CD4-positive, alpha-beta T cell treated with Interleukin-6 at 100 ng/mL for 8 hours (primary cell): Measurements from ENCODE around the gene SLC25A21.

ENCODE experiments used
- DNase-seq: peaks from one replicate; pipeline ENCODE4 v3.0.0-alpha.2; 2020; ENCODE audit warnings: mixed read lengths, low spot score

SLC25A21 gene

DNA sequence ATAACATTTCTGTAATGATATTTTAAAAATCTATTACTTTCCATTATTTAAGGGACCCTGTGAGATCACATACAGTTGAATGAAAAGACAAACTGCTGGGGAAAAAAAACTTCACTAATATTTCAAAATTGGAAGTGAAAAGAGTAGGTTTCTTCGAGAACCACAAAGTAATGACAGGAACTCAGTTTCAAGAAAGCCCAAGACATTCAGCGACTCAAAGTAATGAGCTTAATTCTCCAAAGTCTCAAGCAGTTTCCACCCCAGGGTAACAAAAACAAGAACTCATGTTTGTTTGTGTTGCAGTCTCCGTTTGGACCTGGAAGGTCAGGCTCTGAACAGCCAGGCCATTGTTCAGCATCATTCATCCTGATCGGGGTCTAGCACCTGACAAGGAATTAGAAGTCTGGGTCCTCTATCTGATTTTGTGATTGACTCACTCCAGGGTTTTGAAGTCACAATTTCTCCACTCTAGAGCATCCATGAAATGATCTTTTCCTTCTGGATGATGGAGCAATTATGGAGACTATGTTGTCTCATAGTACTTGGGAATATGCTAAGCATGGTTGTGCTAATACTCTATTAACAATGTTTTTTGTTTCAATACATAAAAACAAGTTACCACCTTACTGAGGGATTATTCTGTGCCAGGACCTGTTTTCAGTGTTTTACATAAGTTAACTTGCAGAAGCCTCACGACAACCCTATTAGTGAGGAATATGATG, 126.9 kb downstream of the SLC25A21 start:
- DNase-seq, result no peak

DNA sequence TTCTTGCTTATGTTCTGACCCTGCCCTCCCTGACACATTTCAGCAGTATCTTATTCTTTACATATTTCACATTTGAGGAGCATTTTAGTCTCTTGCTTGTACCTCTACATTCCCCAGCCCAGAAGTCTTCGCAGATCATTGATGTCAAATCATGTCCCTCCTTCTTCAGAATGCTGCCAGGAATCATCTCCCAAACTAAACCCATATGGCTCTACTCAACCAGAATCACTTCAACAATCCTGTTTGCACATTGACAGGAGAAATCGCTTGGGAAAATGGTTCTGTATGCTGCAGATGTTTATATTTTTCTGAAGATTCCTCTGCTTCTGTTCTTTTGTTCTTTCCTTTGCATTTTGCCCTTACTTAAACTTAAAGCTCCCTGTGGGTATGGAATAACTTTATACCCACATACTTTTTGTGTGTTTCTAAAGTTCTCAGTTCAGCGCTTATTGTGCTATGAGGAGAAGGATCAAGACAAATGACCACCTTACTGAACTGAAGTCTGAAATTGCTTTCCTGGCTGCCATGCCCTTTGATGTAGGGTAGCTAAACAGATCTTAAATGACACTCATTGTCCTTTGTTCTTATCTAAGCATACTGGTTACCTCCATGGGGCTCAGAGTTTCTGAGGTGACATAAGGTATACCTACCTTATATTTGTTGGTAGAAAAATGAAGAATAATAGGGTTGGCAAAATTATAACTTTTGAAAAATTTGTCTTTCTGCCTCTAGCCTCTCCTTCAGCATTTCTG, 134.6 kb downstream of the SLC25A21 start:
- DNase-seq, result no peak

DNA sequence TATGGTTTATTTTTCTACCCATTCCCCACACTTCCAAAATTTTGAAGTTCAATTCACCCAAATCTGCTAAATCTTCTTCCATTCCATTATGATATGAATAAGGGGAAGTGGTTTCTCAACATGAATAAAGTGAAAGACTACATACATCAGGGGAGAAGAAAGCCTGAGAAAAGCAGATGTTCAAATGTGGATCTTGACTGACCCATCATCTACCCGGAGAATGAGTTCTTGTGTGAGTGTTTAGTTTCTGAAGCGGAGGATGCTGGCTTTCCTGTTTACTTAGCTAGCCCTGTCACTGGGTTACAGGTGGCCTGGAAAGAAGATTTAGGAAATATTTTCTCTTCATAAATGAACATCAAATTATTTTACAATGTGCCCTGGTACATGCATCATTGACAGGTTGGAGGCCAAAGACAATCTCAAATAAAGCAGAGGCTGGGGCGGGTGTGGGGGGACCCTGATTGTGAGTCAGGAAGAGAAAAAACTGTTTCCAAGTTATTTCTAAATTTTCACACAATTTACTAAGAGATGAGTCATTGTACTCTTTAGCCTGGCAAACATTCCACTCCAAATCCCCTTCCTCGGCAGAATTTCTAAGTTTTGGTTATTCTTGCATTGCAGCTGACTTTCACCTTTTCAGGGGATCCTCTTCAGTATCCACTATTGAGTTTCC, 135.6 kb downstream of the SLC25A21 start:
- no peak for DNase-seq

DNA sequence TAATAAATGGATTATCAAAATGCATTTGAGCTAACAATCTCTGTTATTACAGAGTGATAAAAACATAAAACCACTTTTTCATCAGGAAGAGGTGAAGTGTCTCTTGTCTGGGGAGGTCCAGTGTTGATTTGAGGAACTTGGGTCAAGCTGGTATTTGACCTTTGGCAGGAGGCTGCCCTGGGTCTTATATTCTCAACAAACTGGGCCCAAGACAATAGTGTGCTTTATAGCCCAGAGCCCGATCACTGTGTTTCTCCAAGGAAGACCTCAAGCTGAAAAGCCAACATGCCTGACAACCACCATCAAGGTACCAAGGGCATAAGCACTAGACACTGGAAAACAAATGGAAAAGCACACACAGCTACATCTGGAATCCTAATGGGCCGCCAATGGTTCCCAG, 137.0 kb downstream of the SLC25A21 start:
- no peak for DNase-seq

DNA sequence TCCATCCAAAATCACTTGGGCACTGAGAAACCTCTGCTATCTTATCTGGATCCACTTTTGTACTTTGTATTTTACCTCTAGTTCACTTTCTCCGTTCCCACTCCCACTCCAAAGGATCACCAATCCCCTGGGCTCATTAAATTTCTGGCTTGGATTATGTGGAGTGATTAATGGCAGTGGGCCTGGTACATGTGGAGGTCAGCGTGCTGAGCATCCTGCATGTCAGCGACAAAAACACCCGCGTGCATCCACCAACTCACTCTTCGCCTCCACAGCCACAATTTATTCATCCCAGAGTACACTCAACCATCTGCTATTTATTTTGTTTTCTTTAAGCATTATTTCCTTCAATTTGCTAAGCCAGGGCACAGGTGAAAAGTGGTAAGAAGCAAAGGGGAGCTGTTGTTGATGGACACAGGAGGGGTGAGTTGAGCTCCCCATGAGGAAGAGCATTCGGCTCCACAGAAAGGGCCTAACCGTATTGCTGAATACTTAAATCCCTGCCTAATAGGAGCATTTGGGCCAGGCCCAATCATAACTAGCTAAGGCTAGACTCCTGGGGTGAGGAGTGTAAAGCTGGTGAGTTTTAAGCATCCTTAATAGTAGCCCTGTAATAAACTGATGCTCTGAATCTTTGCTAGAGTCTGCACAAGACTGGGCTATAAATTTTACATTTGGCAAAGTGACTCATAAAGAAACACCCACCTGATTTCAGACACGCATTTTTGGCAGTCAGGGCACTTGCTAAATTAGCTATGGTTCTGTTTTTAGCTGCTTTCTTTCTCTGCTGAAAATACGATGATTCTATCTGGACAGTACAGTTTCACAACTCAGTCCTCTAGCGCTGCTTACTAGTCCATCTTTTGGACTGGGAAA, 137.8 kb downstream of the SLC25A21 start:
- DNase-seq, result no peak

DNA sequence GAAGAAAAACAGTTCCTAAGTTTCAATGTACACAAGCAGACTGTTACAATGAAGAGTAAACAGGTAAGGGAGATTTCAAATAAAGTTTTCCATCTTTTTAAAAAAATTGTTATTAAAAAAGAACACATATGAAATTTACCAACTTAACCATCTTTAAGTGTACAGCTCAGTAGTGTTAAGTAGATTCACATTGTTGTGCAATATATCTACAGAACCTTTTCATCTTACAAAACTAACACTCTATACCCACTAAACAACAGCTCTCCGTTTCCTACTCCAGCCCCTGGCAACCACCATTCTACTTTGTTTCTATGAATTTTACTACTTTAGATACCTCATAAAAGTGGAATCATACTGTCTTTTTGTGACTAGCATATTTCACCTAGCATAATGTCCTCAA, 139.5 kb downstream of the SLC25A21 start:
- DNase-seq, result no peak

DNA sequence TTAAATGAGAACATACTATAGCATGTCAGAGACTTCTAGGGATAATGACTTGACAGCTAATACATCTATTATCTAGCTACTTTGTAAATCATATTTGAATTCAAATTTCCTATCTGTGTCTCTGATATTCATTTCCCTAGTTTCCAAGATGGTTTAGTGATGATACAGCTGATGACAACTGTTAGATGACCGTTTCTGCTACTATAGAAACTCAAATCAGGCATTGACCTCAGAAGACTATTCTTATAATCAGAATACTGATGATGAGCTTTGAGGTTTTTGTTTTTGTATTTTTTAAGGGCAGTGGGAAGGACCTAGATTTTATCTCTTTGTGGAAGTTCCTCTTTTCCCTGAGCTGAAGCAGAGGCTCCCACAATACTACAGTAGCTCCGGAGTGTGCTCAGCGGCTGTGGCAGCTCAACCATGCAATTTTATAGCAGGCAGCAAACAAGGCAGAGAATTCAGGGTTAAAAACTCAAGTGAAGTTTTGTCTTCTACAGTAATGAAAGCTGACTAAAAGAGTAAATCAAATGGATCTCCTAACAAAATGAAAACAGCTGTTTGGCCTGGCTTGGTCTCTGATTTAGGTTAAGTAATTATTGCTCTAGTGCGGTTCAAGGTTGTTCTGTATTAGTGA, 145.1 kb downstream of the SLC25A21 start:
- no peak for DNase-seq

DNA sequence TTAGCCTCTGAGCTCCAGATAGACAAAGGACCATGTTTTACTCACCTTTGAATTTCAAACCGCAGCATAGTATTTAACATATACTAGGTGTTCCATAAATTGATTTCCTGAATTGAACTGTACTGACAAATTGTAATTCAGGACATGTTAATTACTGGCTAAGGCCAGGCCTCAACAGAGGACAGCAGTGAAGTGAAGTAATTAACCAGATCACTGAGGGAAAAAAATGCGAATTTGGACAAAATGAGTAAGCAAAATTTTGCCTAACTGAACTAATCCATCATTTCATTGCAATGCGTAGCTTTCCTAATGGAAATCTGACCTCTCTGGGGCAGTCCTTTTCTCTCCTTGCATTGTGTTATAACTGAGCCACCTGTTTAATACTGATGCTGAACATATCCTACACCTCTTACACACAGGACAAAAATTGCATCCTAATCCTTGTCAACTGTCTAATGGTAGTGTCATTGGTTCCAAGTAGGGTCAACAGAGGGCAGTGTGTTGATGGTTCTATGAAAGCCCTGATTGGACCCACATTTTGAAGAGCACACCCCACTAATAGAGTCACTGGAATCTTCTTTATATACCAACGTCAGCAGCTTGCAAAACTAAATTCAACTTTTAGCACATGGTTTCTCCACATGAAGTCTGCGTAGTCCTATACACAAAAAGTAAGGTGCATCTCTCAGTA, 148.4 kb downstream of the SLC25A21 start:
- no peak for DNase-seq

DNA sequence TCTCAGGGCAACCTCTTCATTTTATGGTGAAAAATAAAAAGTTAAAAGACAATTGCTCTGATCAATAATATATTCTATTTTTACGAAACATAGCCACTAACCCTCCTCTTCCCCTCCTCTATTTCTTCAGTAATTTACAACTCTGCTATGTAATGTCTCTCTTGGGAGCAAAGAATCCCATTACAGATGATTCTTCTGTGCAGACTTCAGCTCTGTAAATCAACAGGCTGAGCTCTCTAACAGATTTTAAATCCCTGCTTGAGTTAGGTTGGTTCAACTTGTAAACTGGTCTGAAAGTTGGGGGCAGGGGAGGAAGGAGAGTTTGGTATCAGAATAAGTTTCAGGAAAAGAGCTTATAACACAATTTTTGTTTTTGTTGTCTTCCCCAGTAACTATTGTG, 151.0 kb downstream of the SLC25A21 start:
- no peak for DNase-seq

DNA sequence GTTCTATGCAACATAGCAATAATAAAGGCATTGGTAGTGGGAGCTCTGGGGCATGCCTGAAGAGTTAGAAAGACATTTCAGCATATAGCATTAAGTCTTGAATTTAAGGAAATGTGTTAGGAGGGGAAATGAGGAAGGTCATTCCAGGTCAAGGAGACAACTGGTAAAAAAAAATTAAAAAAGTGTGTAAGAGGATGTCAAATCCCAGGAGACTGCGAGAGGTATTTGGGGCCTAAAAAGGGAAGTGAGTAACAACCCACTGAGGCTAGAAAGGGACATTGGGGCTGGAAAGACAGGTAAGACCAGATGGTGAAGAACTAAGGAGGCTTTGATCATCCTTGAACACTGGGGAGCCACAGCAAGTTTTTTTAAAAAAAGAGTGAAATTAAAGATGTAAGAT, 152.9 kb downstream of the SLC25A21 start:
- no peak for DNase-seq

DNA sequence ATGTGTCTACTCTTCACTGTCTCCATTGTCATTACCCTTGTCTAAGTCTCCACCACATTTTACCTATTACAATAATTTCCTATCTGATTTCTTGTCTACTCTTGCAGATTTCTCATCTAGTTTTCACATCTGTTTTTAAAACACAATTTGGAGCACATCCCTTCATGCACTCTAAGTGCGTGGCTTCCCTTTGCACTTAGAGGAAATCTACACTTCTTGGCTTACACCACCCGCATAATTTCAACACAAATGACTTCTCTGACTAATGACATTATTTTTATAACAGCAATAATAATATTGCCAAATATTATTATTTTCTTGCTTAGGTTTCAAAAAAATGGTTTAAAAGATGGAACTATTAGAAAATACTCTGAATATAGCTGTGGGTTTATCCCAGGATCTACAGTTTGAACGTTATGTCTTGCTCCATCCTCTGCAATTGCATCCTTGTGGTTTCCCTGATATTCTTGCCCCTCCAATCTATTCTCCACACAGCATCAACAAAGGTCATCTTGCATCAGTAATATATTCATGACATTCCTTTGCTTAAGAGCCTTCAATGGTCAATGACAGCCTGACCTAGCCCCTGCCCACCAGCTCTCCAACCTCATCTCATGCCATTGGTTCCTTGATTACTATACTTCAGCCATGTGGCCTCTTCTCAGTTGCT, 153.7 kb downstream of the SLC25A21 start:
- DNase-seq, result no peak

DNA sequence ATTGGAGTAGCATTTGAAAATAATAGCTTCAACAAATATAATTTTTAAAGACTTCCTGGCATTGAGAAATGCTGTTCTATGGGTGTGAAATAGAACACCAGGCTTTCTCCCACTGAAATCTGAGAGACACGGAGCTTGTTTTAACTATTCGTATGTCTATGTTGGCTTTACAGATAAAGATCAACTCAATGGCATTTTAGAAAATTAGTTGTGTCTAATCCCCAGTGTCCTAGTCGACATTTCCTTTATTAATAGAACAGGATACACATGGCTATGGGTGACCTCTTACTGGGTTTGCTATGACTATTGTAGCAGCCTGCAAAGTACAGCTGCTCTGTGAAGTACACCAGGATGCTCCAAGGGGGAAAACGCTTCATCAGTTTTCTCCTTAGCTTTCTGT, 159.3 kb downstream of the SLC25A21 start:
- DNase-seq, result no peak

DNA sequence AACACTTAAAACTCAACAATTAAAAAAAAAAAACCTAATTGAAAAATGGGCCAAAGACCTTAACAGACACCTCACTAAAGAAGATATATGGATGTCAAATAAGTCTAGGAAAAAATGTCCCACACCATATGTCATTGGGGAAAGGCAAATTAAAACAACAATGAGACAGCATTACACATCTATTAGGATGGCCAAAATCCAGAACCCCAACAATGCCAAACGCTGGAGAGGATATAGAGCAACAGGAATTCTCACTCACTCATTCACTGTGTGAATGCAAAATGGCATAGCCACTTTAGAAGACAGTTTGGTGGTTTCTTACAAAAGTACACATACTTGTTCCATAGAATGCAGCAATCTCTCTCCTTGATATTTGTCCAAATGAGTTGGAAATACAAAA, 173.7 kb downstream of the SLC25A21 start:
- DNase-seq, result no peak

DNA sequence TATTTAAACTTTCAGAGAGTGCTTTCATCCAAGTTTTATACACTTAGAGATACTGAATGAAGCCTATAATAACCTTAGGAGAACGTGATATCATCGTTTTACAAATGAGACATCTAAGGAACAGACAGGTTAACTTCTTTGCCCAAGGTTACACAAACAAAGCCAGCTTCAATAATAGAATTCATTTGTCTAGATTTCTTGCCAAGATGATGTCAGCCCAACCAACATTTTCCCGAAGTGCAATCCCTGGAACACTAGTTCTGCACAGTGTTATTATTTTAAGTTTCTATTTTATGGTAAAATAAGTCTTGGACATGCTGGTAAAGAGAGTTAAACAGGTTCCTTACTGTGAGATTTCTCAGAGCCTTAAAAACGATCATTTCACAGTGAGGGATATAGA, 174.6 kb downstream of the SLC25A21 start:
- DNase-seq, result no peak

DNA sequence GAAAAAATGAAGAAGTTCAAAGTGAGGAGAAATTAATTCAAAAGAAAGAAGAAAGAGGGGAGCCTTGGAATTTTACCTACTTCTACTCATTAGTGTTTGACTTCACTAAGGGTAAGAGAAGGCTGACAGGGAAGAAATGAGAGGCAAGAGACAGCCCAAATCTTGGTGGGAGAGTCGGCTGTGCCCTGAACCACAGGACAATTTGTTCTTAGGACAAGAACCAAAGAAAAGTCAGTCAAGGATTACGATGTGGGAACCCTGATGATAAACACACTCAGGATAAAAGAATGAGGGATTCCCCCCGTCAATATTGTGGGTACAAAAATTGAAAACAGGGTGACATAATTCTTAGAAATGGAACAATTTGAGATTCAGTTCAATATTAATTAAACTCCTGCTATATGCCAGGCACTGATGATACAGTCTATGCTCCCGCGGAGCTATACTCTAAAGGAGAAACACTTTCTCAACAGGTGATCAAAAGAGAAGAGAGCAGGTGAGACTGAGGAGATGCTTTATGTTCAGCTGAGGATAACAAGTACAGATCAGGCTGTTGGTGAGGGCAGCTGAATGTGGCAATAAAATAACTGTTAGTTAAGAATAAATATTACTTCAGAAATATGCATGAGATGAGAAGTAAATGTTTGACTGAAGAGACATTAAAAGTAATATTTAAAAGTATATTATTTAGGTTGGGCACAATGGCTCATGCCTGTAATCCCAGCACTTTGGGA, 175.4 kb downstream of the SLC25A21 start:
- no peak for DNase-seq

DNA sequence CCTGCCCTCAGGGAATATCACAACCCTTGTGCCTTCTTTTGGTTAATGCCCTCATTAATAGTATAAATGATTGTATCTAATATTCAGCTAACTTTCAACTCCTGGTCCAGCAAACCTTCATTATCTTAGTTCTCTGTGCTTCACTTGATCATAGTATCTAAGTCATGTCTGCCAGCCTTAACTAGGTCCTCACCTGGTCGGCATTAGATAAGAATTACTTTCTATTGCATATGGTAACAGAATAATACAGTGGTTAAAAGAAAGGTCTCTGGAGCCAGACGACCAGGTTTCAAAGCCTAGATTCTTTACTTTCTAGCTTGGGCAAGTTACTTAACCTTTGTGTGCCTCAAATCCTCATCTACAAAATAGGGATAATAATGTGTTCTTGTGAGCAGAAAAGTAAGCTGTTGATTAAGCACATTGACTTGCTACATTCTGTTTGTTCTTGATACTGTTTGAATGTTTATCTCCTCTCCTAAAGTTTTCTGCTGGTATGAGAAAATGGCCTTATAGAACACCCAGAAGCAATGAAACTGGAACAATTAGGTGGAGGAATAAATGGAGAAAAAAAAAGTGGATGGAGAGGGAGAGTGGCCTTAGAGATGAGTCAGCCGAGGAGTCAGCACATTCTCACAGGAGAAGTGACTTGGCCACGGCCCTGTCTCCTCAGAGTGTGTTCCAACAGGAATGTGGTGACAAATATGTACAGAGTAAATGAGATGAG, 176.1 kb downstream of the SLC25A21 start:
- no peak for DNase-seq

DNA sequence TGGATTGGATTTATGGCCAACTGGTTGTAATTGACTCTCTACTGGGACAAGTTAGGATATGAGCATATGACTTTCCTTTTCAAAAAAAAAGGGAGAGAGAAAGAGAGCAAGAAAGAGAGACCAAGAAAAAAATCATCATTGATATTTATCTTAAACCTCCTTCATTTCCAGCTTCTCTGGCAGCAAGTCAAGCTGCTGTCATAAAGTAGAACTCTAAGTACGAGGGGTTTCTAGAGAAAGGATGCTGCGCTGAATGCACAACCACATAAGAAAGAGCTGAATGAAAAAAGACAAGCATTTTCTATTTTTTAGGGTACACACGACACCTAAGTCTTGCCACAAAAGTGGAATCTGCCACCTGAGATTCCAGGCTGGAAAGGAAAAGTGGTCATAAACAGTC, 182.6 kb downstream of the SLC25A21 start:
- DNase-seq, result no peak

DNA sequence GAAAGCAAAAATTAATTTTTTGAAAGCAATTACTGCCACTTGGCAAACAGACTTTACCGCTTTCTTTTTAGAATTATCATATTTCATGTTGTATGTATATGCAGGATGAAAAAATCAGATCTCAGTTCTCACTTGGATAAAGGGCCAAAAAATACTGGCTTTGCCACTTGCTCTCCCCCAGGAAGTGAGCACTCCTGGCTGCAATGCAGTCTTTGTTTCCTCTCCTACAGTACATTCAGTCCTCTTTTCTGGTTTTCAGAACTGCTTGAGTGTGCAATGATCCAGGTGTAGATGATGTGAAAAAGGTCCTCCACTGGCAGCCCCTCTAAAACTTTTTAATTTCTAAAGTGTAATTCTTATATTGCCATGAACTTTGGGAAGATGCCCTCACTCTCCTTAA, 183.4 kb downstream of the SLC25A21 start:
- DNase-seq, result no peak

DNA sequence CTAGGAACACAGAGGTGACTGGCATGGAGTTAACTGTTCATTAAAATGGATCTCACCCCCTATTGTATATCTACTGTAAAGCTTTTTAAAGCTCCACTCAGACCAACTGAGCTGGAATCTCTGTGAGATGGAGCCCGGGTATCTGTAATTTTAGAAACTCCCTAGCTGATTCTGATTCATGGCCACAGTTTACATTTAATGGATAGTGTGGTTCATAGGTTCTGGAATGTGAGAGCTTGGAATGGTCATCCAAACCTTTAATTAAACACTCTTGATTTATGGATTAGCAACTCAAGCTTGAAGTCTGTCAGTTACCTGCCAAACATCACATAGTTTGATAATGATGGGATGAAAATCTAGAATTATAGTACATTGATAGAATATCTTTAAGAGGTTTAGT, 183.8 kb downstream of the SLC25A21 start:
- no peak for DNase-seq
